Stimulated activated CD8-positive, alpha-beta memory T cell treated with anti-CD3 and anti-CD28 coated beads, Interleukin-7, amount 100 ng/mL, for 24 hours (primary cell): ENCODE results near the gene CAMTA1.
"Not testable (repeated sequence)": the region's sequence is repeated elsewhere in the genome, so short reads cannot be mapped to it uniquely, and the experiment has no call there.

Source experiments
- DNase-seq: peaks from one replicate; pipeline ENCODE4 v3.0.0-alpha.2; 2020; ENCODE audit warnings: low read depth

CAMTA1 gene

GRCh38 chr1:7702365-7702764 is 917.1 kb downstream of the CAMTA1 start:
- no peak for DNase-seq

GRCh38 chr1:7703321-7704213 is 918.3 kb downstream of the CAMTA1 start:
- no peak for DNase-seq

GRCh38 chr1:7704214-7705047 is 919.2 kb downstream of the CAMTA1 start:
- peak; percentile 79 for DNase-seq

GRCh38 chr1:7705048-7705907 is 920.0 kb downstream of the CAMTA1 start:
- no peak for DNase-seq

GRCh38 chr1:7705908-7706216 is 920.6 kb downstream of the CAMTA1 start:
- no peak for DNase-seq

GRCh38 chr1:7707527-7707926 is 922.3 kb downstream of the CAMTA1 start:
- DNase-seq: no peak

GRCh38 chr1:7708065-7708464 is 922.8 kb downstream of the CAMTA1 start:
- DNase-seq: not testable (repeated sequence)

- no peak for DNase-seq
These were observed 925.6 kb downstream of the CAMTA1 start for GRCh38 chr1:7710859-7711258.

GRCh38 chr1:7712731-7713323 is 927.6 kb downstream of the CAMTA1 start:
- no peak for DNase-seq

GRCh38 chr1:7716506-7716905 is 931.3 kb downstream of the CAMTA1 start:
- DNase-seq: no peak

GRCh38 chr1:7717748-7718368 is 932.6 kb downstream of the CAMTA1 start:
- DNase-seq: no peak

- no peak for DNase-seq
These were observed 934.3 kb downstream of the CAMTA1 start for GRCh38 chr1:7719468-7720094.

- DNase-seq: no peak
These were observed 936.9 kb downstream of the CAMTA1 start for GRCh38 chr1:7721940-7722669.

GRCh38 chr1:7722670-7723012 is 937.4 kb downstream of the CAMTA1 start:
- no peak for DNase-seq

GRCh38 chr1:7726623-7727022 is 941.4 kb downstream of the CAMTA1 start:
- no peak for DNase-seq

GRCh38 chr1:7727809-7728471 is 942.7 kb downstream of the CAMTA1 start:
- no peak for DNase-seq

- no peak for DNase-seq
These were observed 944.5 kb downstream of the CAMTA1 start for GRCh38 chr1:7729761-7730160.

- no peak for DNase-seq
These were observed 947.1 kb downstream of the CAMTA1 start for GRCh38 chr1:7732331-7732730.

GRCh38 chr1:7733276-7733675 is 948.0 kb downstream of the CAMTA1 start:
- no peak for DNase-seq

GRCh38 chr1:7738044-7738443 is 952.8 kb downstream of the CAMTA1 start:
- no peak for DNase-seq
